Astrocyte (in vitro differentiated cells and primary cell): ENCODE measurements around the gene RABL3.

ENCODE experiments used
- CTCF ChIP-seq: IDR thresholded peaks from 2 replicates; pipeline ENCODE4 v1.5.1; 2011; ENCODE audit warnings: low read depth, mild to moderate bottlenecking, inconsistent platforms, low read length, moderate library complexity; ENCODE audit not compliant: insufficient read depth
- EZH2 ChIP-seq: IDR thresholded peaks from 2 replicates; pipeline ENCODE4 v1.6.1; 2012; ENCODE audit warnings: mild to moderate bottlenecking, low read length, inconsistent platforms; ENCODE audit not compliant: insufficient read depth

GRCh38 chr3:120773932-120774331 is 31.6 kb upstream of the RABL3 start:
- TF ChIP-seq CTCF: no peak
- TF ChIP-seq EZH2: no peak
